Measurements from ENCODE around the gene DLG3. TPM values are rescaled to one million over a fixed set of nuclear protein-coding genes. Genes with fewer than 3 reads are reported as not detected.

DLG3 gene
- total and polyA plus RNA-seq, 4 donors: 0.57 to 6.5 (median 1.7) TPM

DNA sequence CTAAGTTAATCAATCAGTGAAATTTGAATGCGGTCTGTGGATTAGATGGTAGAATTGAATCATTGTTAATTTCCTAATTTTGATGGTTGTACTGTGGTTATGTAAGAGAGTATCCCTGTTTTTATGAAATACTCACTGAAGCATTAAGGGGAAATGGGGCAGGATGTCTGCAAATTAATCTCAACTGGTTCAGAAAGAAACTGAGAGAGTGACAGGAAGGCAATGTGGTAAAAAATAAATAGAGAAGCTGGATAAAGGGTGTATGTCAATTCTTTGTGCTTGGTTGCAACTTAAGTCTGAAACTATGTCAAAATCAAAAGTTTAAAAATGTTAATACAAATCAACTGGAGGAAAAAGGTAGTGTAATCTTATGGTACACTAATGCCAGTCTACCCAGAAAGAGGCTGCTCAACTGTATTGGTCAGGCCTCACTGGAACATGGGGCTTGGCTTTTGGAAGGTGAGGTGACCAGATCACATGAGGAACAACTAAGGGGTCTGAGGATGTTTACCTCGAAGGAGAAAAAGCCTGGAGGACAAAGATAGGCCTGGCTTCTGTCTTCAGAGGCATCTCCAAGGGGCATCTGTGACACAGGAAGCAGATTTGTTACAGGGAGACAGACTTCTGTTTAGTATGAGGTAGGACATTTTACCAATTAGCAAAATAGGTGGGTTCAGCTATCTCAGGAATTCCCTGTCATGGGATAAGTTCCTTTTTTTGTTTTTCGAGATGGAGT, 83.1 kb downstream of the DLG3 start:
- Histone ChIP-seq H3K9me3 (ENCODE audit: control insufficient read depth in 4 of 4, low read length in 3 of 4) (no peaks in the 10 kb centered on the region), H3K9ac (ENCODE audit: low read depth in 1 of 2, low read length in 2 of 2) (no peak overlapping the region), H3K36me3 (ENCODE audit: control insufficient read depth in 4 of 4, insufficient read depth in 3 of 4, low read depth in 1 of 4, low read length in 3 of 4) (no peaks in the 10 kb centered on the region), H3K4me1 (ENCODE audit: control insufficient read depth in 4 of 4, insufficient read depth in 4 of 4, low read length in 3 of 4) (no peaks in the 10 kb centered on the region), H3K27ac (ENCODE audit: low read depth in 1 of 2, low read length in 2 of 2) (no peak overlapping the region), H3K27me3 (ENCODE audit: control insufficient read depth in 4 of 4, insufficient read depth in 4 of 4, low read length in 3 of 4) (peaks cover 0 to 5% (median 0%) of the 10 kb centered on the region in 4 donors), H3K4me3 (ENCODE audit: low read depth in 1 of 3, low read length in 3 of 3) (no peak overlapping the region)
- TF ChIP-seq EGR1 (IDR thresholded peaks at IDR 0.05; ENCODE audit: low read depth in 2 of 2) (no peak), JUND (IDR thresholded peaks at IDR 0.05) (no peak), RXRA (IDR thresholded peaks at IDR 0.05) (no peak), TAF1 (conservative IDR thresholded peaks at IDR 0.05) (no peak)
- TF ChIP-seq, protein P1, sequence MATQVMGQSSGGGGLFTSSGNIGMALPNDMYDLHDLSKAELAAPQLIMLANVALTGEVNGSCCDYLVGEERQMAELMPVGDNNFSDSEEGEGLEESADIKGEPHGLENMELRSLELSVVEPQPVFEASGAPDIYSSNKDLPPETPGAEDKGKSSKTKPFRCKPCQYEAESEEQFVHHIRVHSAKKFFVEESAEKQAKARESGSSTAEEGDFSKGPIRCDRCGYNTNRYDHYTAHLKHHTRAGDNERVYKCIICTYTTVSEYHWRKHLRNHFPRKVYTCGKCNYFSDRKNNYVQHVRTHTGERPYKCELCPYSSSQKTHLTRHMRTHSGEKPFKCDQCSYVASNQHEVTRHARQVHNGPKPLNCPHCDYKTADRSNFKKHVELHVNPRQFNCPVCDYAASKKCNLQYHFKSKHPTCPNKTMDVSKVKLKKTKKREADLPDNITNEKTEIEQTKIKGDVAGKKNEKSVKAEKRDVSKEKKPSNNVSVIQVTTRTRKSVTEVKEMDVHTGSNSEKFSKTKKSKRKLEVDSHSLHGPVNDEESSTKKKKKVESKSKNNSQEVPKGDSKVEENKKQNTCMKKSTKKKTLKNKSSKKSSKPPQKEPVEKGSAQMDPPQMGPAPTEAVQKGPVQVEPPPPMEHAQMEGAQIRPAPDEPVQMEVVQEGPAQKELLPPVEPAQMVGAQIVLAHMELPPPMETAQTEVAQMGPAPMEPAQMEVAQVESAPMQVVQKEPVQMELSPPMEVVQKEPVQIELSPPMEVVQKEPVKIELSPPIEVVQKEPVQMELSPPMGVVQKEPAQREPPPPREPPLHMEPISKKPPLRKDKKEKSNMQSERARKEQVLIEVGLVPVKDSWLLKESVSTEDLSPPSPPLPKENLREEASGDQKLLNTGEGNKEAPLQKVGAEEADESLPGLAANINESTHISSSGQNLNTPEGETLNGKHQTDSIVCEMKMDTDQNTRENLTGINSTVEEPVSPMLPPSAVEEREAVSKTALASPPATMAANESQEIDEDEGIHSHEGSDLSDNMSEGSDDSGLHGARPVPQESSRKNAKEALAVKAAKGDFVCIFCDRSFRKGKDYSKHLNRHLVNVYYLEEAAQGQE (IDR thresholded peaks at IDR 0.05): no peak
- TF ChIP-seq, protein P2, sequence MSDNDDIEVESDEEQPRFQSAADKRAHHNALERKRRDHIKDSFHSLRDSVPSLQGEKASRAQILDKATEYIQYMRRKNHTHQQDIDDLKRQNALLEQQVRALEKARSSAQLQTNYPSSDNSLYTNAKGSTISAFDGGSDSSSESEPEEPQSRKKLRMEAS (IDR thresholded peaks at IDR 0.05): no peak
- WGBS: 70% methylated on average over 3 of the region's 3 CpGs
- DNase-seq (ENCODE audit: low spot score): no peak

DNA sequence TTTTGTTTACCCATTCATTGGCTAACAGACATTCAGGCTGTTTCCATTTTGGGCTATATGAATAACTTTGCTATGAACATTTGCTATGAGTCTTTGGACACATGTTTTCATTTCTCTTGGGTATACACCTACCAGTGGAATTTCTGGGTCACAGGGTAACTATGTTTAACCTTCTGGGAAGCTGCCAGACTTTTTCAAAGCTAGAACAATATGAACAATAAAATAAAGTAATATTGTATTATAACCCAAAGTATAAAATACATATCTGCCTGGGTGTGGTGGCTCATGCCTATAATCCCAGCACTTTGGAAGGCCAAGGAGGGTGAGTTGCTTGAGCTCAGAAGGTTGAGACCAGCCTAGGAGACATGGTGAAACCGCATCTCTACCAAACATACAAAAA, 90.6 kb downstream of the DLG3 start:
- H3K4me1 ChIP-seq (ENCODE audit: control insufficient read depth in 4 of 4, insufficient read depth in 4 of 4, low read length in 3 of 4): no peaks in the 10 kb centered on the region
- no peak for TF ChIP-seq FOXA2 (IDR thresholded peaks at IDR 0.05)
- TF ChIP-seq, protein P3, sequence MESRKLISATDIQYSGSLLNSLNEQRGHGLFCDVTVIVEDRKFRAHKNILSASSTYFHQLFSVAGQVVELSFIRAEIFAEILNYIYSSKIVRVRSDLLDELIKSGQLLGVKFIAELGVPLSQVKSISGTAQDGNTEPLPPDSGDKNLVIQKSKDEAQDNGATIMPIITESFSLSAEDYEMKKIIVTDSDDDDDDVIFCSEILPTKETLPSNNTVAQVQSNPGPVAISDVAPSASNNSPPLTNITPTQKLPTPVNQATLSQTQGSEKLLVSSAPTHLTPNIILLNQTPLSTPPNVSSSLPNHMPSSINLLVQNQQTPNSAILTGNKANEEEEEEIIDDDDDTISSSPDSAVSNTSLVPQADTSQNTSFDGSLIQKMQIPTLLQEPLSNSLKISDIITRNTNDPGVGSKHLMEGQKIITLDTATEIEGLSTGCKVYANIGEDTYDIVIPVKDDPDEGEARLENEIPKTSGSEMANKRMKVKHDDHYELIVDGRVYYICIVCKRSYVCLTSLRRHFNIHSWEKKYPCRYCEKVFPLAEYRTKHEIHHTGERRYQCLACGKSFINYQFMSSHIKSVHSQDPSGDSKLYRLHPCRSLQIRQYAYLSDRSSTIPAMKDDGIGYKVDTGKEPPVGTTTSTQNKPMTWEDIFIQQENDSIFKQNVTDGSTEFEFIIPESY (IDR thresholded peaks at IDR 0.05): no peak
- TF ChIP-seq RAD21 (IDR thresholded peaks at IDR 0.05): no peak
- TF ChIP-seq HNF4A (conservative IDR thresholded peaks at IDR 0.05): no peak
- TF ChIP-seq, protein P4, sequence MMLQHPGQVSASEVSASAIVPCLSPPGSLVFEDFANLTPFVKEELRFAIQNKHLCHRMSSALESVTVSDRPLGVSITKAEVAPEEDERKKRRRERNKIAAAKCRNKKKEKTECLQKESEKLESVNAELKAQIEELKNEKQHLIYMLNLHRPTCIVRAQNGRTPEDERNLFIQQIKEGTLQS (IDR thresholded peaks at IDR 0.05): no peak
- no peak for TF ChIP-seq NR2F2 (IDR thresholded peaks at IDR 0.05)
- no peak for TF ChIP-seq JUND (IDR thresholded peaks at IDR 0.05)
- TF ChIP-seq GABPA (IDR thresholded peaks at IDR 0.05 in 1 of 2, conservative IDR thresholded peaks at IDR 0.05 in 1 of 2): no peak
- TF ChIP-seq RXRA (IDR thresholded peaks at IDR 0.05): no peak
- TF ChIP-seq HNF4G (IDR thresholded peaks at IDR 0.05): no peak
- no peak overlapping the region for H3K27ac ChIP-seq (ENCODE audit: low read depth in 1 of 2, low read length in 2 of 2)
- no peak overlapping the region for H3K9ac ChIP-seq (ENCODE audit: low read depth in 1 of 2, low read length in 2 of 2)
- H3K4me3 ChIP-seq (ENCODE audit: low read depth in 1 of 3, low read length in 3 of 3): no peak overlapping the region
- no peaks in the 10 kb centered on the region for H3K9me3 ChIP-seq (ENCODE audit: control insufficient read depth in 4 of 4, low read length in 3 of 4)
- peaks cover 0 to 8% (median 0%) of the 10 kb centered on the region in 4 donors for H3K27me3 ChIP-seq (ENCODE audit: control insufficient read depth in 4 of 4, insufficient read depth in 4 of 4, low read length in 3 of 4)
- no peak for DNase-seq (ENCODE audit: low spot score)
- H3K36me3 ChIP-seq (ENCODE audit: control insufficient read depth in 4 of 4, insufficient read depth in 3 of 4, low read depth in 1 of 4, low read length in 3 of 4): no peaks in the 10 kb centered on the region
- WGBS: 78% methylated on average over 1 of the region's 1 CpG
